ENCODE measurements around the gene EDC3. TPM values are rescaled to one million over a fixed set of nuclear protein-coding genes. Genes with fewer than 3 reads are reported as not detected.

Gene EDC3
- polyA plus RNA-seq, 1 of the 3 experiments (the other 2 are of a cell fraction), result 34.9 TPM

DNA sequence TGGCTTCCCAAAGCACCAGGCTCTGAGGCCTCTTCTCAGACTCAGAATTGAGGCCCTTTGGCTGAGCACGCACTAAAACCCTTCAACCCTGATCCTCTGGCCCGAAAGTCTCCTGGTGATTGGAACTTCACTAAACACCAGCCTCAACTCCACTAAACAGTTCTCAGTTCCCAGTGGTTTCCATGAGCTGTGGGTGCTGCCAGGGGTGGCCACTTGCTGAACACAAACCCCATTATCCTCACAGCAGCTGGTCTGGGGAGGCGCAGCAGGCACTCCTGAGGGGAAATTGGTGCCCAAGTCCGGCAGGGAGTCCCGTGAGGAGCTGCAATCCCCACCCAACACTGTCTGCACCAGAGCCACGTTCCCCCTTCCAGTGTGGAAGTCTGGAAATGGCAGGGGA is 84.0 kb downstream of the EDC3 start:
- no peaks in the 10 kb centered on the region for H3K9me3 ChIP-seq
- no peak overlapping the region for H2AFZ ChIP-seq (ENCODE audit: low read depth)
- 88% methylated on average over 2 of the region's 6 CpGs for WGBS (ENCODE audit: low lambda C conversion rate)
- peaks cover 11% of the 10 kb centered on the region for H3F3A ChIP-seq (replicated peaks; ENCODE audit: insufficient read depth)
- no peaks in the 10 kb centered on the region for H3K27me3 ChIP-seq (ENCODE audit: insufficient read depth)
- no peaks in the 10 kb centered on the region for H3K36me3 ChIP-seq (replicated peaks in 1 of 2; ENCODE audit: control insufficient read depth in 1 of 2, insufficient read depth in 2 of 2, low read length in 1 of 2)
- no peak overlapping the region for H3K4me3 ChIP-seq (ENCODE audit: low read depth in 2 of 2, low read length in 1 of 2)
- H3K4me1 ChIP-seq (ENCODE audit: control insufficient read depth in 1 of 2, insufficient read depth in 2 of 2, low read depth in 1 of 2, low read length in 1 of 2), result peaks cover 0 to 39% of the 10 kb centered on the region in 2 experiments; a peak in 2 of 4 replicates
- no peak overlapping the region for H3K9ac ChIP-seq
- H3K9me2 ChIP-seq, result no peaks in the 10 kb centered on the region
- POLR2A ChIA-PET, result interaction anchor here (0.5 to 1.1 kb wide), 2 partner anchors 14 to 346 kb away, joined by 3 to 6 read pairs; no protein-coding TSS in a partner anchor
- TF ChIP-seq RFX5 (IDR thresholded peaks at IDR 0.05; ENCODE audit: low read length) (no peak), GABPA (IDR thresholded peaks at IDR 0.05; ENCODE audit: low read depth) (no peak)
- TF ChIP-seq, protein P1, sequence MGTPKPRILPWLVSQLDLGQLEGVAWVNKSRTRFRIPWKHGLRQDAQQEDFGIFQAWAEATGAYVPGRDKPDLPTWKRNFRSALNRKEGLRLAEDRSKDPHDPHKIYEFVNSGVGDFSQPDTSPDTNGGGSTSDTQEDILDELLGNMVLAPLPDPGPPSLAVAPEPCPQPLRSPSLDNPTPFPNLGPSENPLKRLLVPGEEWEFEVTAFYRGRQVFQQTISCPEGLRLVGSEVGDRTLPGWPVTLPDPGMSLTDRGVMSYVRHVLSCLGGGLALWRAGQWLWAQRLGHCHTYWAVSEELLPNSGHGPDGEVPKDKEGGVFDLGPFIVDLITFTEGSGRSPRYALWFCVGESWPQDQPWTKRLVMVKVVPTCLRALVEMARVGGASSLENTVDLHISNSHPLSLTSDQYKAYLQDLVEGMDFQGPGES (IDR thresholded peaks at IDR 0.05; ENCODE audit: low read depth, low read length), result no peak
- CTCF ChIA-PET, result interaction anchor here (0.8 to 2.7 kb wide), 5 partner anchors 10 to 237 kb away, joined by 3 to 11 read pairs (median 4); no protein-coding TSS in a partner anchor
- peaks cover 9% of the 10 kb centered on the region for H4K20me1 ChIP-seq (ENCODE audit: insufficient read depth)
- DNase-seq, result no peak
- no peak overlapping the region for H3K27ac ChIP-seq (ENCODE audit: low read depth in 2 of 2, low read length in 1 of 2)
- no peak overlapping the region for H3K4me2 ChIP-seq
- H3K79me2 ChIP-seq (ENCODE audit: insufficient read depth), result peaks cover 21% of the 10 kb centered on the region

DNA sequence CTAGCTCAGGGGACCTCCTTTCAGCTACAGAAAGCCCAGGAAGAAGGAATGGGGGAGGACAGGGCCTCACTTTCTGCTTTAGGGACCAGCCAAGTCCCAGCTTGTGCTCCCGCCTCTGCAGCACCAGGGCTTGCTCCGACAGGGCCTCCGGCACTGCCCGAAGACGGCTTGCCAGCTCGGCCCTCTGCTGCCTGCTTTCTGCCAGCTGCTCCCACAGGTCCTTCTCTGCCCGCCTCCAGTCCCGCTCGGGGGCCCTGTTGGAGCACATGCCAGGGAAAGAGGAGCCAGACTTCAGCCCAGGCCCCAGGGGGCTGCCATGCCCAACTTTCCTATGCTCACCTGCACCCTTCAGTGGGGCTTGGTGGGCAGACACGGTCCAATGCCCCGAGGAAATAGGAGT is 84.5 kb downstream of the EDC3 start:
- POLR2A ChIA-PET, result interaction anchor here (0.5 to 1.4 kb wide), 5 partner anchors 13 to 346 kb away, joined by 3 to 6 read pairs (median 4); partner anchors contain the start of gene ARID3B
- CTCF ChIA-PET, result interaction anchor here (1.2 to 2.7 kb wide), 3 partner anchors 10 to 291 kb away, joined by 3 to 11 read pairs (median 7); no protein-coding TSS in a partner anchor
- 92% methylated on average over 8 of the region's 11 CpGs for WGBS (ENCODE audit: low lambda C conversion rate)

More for the DNA sequence above, 84.5 kb downstream of the EDC3 start:
- Histone ChIP-seq H3K79me2 (ENCODE audit: insufficient read depth) (peaks cover 16% of the 10 kb centered on the region), H3K9me3 (no peaks in the 10 kb centered on the region), H2AFZ (ENCODE audit: low read depth) (no peak overlapping the region), H3K9ac (no peak overlapping the region), H3K9me2 (no peaks in the 10 kb centered on the region), H3K27ac (ENCODE audit: low read depth in 2 of 2, low read length in 1 of 2) (no peak overlapping the region; a peak in 1 of 4 replicates), H3K36me3 (replicated peaks in 1 of 2; ENCODE audit: control insufficient read depth in 1 of 2, insufficient read depth in 2 of 2, low read length in 1 of 2) (no peaks in the 10 kb centered on the region), H3K4me3 (ENCODE audit: low read depth in 2 of 2, low read length in 1 of 2) (no peak overlapping the region), H3K27me3 (ENCODE audit: insufficient read depth) (no peaks in the 10 kb centered on the region), H3K4me1 (ENCODE audit: control insufficient read depth in 1 of 2, insufficient read depth in 2 of 2, low read depth in 1 of 2, low read length in 1 of 2) (peaks cover 0 to 34% of the 10 kb centered on the region in 2 experiments; a peak in 2 of 4 replicates), H3K4me2 (no peak overlapping the region), H4K20me1 (ENCODE audit: insufficient read depth) (peaks cover 4% of the 10 kb centered on the region), H3F3A (replicated peaks; ENCODE audit: insufficient read depth) (peaks cover 11% of the 10 kb centered on the region)
- TF ChIP-seq, protein P2, sequence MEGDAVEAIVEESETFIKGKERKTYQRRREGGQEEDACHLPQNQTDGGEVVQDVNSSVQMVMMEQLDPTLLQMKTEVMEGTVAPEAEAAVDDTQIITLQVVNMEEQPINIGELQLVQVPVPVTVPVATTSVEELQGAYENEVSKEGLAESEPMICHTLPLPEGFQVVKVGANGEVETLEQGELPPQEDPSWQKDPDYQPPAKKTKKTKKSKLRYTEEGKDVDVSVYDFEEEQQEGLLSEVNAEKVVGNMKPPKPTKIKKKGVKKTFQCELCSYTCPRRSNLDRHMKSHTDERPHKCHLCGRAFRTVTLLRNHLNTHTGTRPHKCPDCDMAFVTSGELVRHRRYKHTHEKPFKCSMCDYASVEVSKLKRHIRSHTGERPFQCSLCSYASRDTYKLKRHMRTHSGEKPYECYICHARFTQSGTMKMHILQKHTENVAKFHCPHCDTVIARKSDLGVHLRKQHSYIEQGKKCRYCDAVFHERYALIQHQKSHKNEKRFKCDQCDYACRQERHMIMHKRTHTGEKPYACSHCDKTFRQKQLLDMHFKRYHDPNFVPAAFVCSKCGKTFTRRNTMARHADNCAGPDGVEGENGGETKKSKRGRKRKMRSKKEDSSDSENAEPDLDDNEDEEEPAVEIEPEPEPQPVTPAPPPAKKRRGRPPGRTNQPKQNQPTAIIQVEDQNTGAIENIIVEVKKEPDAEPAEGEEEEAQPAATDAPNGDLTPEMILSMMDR (IDR thresholded peaks at IDR 0.05), result no peak
- TF ChIP-seq, protein P3, sequence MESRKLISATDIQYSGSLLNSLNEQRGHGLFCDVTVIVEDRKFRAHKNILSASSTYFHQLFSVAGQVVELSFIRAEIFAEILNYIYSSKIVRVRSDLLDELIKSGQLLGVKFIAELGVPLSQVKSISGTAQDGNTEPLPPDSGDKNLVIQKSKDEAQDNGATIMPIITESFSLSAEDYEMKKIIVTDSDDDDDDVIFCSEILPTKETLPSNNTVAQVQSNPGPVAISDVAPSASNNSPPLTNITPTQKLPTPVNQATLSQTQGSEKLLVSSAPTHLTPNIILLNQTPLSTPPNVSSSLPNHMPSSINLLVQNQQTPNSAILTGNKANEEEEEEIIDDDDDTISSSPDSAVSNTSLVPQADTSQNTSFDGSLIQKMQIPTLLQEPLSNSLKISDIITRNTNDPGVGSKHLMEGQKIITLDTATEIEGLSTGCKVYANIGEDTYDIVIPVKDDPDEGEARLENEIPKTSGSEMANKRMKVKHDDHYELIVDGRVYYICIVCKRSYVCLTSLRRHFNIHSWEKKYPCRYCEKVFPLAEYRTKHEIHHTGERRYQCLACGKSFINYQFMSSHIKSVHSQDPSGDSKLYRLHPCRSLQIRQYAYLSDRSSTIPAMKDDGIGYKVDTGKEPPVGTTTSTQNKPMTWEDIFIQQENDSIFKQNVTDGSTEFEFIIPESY (IDR thresholded peaks at IDR 0.05; ENCODE audit: borderline replicate concordance, low read depth), result no peak
- no peak for TF ChIP-seq FOXJ3 (CRISPR knock-in tag; IDR thresholded peaks at IDR 0.05)
- DNase-seq, result no peak
